ENCODE measurements around the gene MEGF11. TPM values are rescaled to one million over a fixed set of nuclear protein-coding genes. Genes with fewer than 3 reads are reported as not detected.

Gene MEGF11
- total RNA-seq, 4 donors from 2014 or later = 0.23 to 0.33 TPM; not detected in 2

- peaks cover 0 to 81% (median 2%) of the 10 kb centered on the region in 4 donors for H3K27me3 ChIP-seq
- H3K4me1 ChIP-seq = no peaks in the 10 kb centered on the region
- intact Hi-C loops (cut with DNase I) = no loop called here
- no peaks in the 10 kb centered on the region for H3K9me3 ChIP-seq
- 68% methylated on average over 6 of the region's 7 CpGs for WGBS
- no peak overlapping the region for H3K27ac ChIP-seq (replicated peaks in 1 of 4)
- no peak for DNase-seq (ENCODE audit: extremely low spot score)
- H3K4me3 ChIP-seq = no peak overlapping the region
- no peak for TF ChIP-seq POLR2A (IDR thresholded peaks at IDR 0.05; ENCODE audit: low read depth)
- no peak for TF ChIP-seq EP300 (IDR thresholded peaks at IDR 0.05)
- TF ChIP-seq CTCF (IDR thresholded peaks at IDR 0.05) = no peak
- no peak for TF ChIP-seq POLR2AphosphoS5 (IDR thresholded peaks at IDR 0.05)
- no peaks in the 10 kb centered on the region for H3K36me3 ChIP-seq
These were observed 283.4 kb downstream of the MEGF11 start for GRCh38 chr15:65969865-65970816.

GRCh38 chr15:65968511-65968910, 285.0 kb downstream of the MEGF11 start:
- Histone ChIP-seq H3K4me3 (no peak overlapping the region), H3K9me3 (no peaks in the 10 kb centered on the region), H3K4me1 (no peaks in the 10 kb centered on the region), H3K36me3 (no peaks in the 10 kb centered on the region), H3K27ac (replicated peaks in 1 of 4) (no peak overlapping the region), H3K27me3 (peaks cover 0 to 81% (median 2%) of the 10 kb centered on the region in 4 donors)
- TF ChIP-seq POLR2AphosphoS5 (IDR thresholded peaks at IDR 0.05) (no peak), CTCF (IDR thresholded peaks at IDR 0.05) (no peak), EP300 (IDR thresholded peaks at IDR 0.05) (no peak), POLR2A (IDR thresholded peaks at IDR 0.05; ENCODE audit: low read depth) (no peak)
- intact Hi-C loops (cut with DNase I) = no loop called here
- DNase-seq (ENCODE audit: extremely low spot score) = no peak
- 87% methylated on average over 5 of the region's 5 CpGs for WGBS

GRCh38 chr15:65964792-65965433, 288.6 kb downstream of the MEGF11 start:
- Histone ChIP-seq H3K27ac (replicated peaks in 1 of 4) (no peak overlapping the region), H3K27me3 (peaks cover 0 to 80% (median 2%) of the 10 kb centered on the region in 4 donors), H3K36me3 (no peaks in the 10 kb centered on the region), H3K4me1 (no peaks in the 10 kb centered on the region), H3K4me3 (no peak overlapping the region), H3K9me3 (no peaks in the 10 kb centered on the region)
- no peak for DNase-seq (ENCODE audit: extremely low spot score)
- WGBS = 89% methylated on average over 3 of the region's 14 CpGs
- intact Hi-C loops (cut with DNase I) = no loop called here
- TF ChIP-seq POLR2AphosphoS5 (IDR thresholded peaks at IDR 0.05) (no peak), EP300 (IDR thresholded peaks at IDR 0.05) (no peak), CTCF (IDR thresholded peaks at IDR 0.05) (no peak), POLR2A (IDR thresholded peaks at IDR 0.05; ENCODE audit: low read depth) (no peak)

GRCh38 chr15:65963911-65964482, 289.6 kb downstream of the MEGF11 start:
- intact Hi-C loops (cut with DNase I) = no loop called here
- no peak for DNase-seq (ENCODE audit: extremely low spot score)
- Histone ChIP-seq H3K9me3 (no peaks in the 10 kb centered on the region), H3K27me3 (peaks cover 0 to 71% (median 2%) of the 10 kb centered on the region in 4 donors), H3K27ac (replicated peaks in 1 of 4) (no peak overlapping the region), H3K36me3 (no peaks in the 10 kb centered on the region), H3K4me3 (no peak overlapping the region), H3K4me1 (no peaks in the 10 kb centered on the region)
- WGBS = 58% methylated on average over 9 of the region's 13 CpGs
- TF ChIP-seq CTCF (IDR thresholded peaks at IDR 0.05) = no peak
- TF ChIP-seq POLR2A (IDR thresholded peaks at IDR 0.05; ENCODE audit: low read depth) = no peak
- no peak for TF ChIP-seq POLR2AphosphoS5 (IDR thresholded peaks at IDR 0.05)
- no peak for TF ChIP-seq EP300 (IDR thresholded peaks at IDR 0.05)
